Measurements from ENCODE around the gene THEMIS.

THEMIS gene

GRCh38 chr6:127768223-127768622 lies 132.6 kb downstream of the THEMIS start:
- Mint-ChIP-seq H3K4me1 (no peaks in the 10 kb centered on the region), H3K27me3 (no peaks in the 10 kb centered on the region), H3K27ac (no peak overlapping the region), H3K9me3 (peaks cover 3% of the 10 kb centered on the region), H3K36me3 (no peaks in the 10 kb centered on the region), H3K4me3 (no peak overlapping the region)
- ATAC-seq: no peak

GRCh38 chr6:127765949-127766348 lies 134.9 kb downstream of the THEMIS start:
- H3K36me3 Mint-ChIP-seq: no peaks in the 10 kb centered on the region
- no peak overlapping the region for H3K4me3 Mint-ChIP-seq
- no peaks in the 10 kb centered on the region for H3K9me3 Mint-ChIP-seq
- H3K27me3 Mint-ChIP-seq: no peaks in the 10 kb centered on the region
- no peaks in the 10 kb centered on the region for H3K4me1 Mint-ChIP-seq
- no peak overlapping the region for H3K27ac Mint-ChIP-seq
- no peak for ATAC-seq

GRCh38 chr6:127762284-127762683 lies 138.6 kb downstream of the THEMIS start:
- Mint-ChIP-seq H3K4me3 (no peak overlapping the region), H3K4me1 (no peaks in the 10 kb centered on the region), H3K9me3 (peaks cover 6% of the 10 kb centered on the region), H3K36me3 (no peaks in the 10 kb centered on the region), H3K27me3 (no peaks in the 10 kb centered on the region), H3K27ac (no peak overlapping the region)
- no peak for ATAC-seq

GRCh38 chr6:127761084-127761483 lies 139.8 kb downstream of the THEMIS start:
- no peaks in the 10 kb centered on the region for H3K4me1 Mint-ChIP-seq
- no peak overlapping the region for H3K4me3 Mint-ChIP-seq
- no peaks in the 10 kb centered on the region for H3K36me3 Mint-ChIP-seq
- H3K27ac Mint-ChIP-seq: no peak overlapping the region
- no peak for ATAC-seq
- H3K27me3 Mint-ChIP-seq: no peaks in the 10 kb centered on the region
- peaks cover 6% of the 10 kb centered on the region for H3K9me3 Mint-ChIP-seq

GRCh38 chr6:127749095-127749494 lies 151.8 kb downstream of the THEMIS start:
- no peak overlapping the region for H3K27ac Mint-ChIP-seq
- no peaks in the 10 kb centered on the region for H3K27me3 Mint-ChIP-seq
- ATAC-seq: no peak
- no peaks in the 10 kb centered on the region for H3K36me3 Mint-ChIP-seq
- H3K4me1 Mint-ChIP-seq: no peaks in the 10 kb centered on the region
- H3K9me3 Mint-ChIP-seq: no peaks in the 10 kb centered on the region
- no peak overlapping the region for H3K4me3 Mint-ChIP-seq

GRCh38 chr6:127748290-127748689 lies 152.6 kb downstream of the THEMIS start:
- ATAC-seq: no peak
- H3K27me3 Mint-ChIP-seq: no peaks in the 10 kb centered on the region
- no peaks in the 10 kb centered on the region for H3K36me3 Mint-ChIP-seq
- no peaks in the 10 kb centered on the region for H3K9me3 Mint-ChIP-seq
- H3K27ac Mint-ChIP-seq: no peak overlapping the region
- H3K4me3 Mint-ChIP-seq: no peak overlapping the region
- H3K4me1 Mint-ChIP-seq: no peaks in the 10 kb centered on the region

GRCh38 chr6:127738423-127738822 lies 162.4 kb downstream of the THEMIS start:
- no peaks in the 10 kb centered on the region for H3K36me3 Mint-ChIP-seq
- no peaks in the 10 kb centered on the region for H3K9me3 Mint-ChIP-seq
- ATAC-seq: no peak
- H3K27ac Mint-ChIP-seq: no peak overlapping the region
- peaks cover 19% of the 10 kb centered on the region for H3K27me3 Mint-ChIP-seq
- H3K4me3 Mint-ChIP-seq: no peak overlapping the region
- H3K4me1 Mint-ChIP-seq: no peaks in the 10 kb centered on the region

- Mint-ChIP-seq H3K9me3 (no peaks in the 10 kb centered on the region), H3K36me3 (no peaks in the 10 kb centered on the region), H3K27ac (no peak overlapping the region), H3K4me1 (no peaks in the 10 kb centered on the region), H3K4me3 (no peak overlapping the region), H3K27me3 (peaks cover 19% of the 10 kb centered on the region)
- no peak for ATAC-seq
Observed at GRCh38 chr6:127737768-127738167, 163.1 kb downstream of the THEMIS start.

GRCh38 chr6:127737009-127737486 lies 163.8 kb downstream of the THEMIS start:
- no peak overlapping the region for H3K4me3 Mint-ChIP-seq
- H3K36me3 Mint-ChIP-seq: no peaks in the 10 kb centered on the region
- ATAC-seq: peak; percentile 62
- H3K27ac Mint-ChIP-seq: no peak overlapping the region
- H3K4me1 Mint-ChIP-seq: no peaks in the 10 kb centered on the region
- no peaks in the 10 kb centered on the region for H3K9me3 Mint-ChIP-seq
- H3K27me3 Mint-ChIP-seq: peaks cover 18% of the 10 kb centered on the region

GRCh38 chr6:127732927-127733326 lies 167.9 kb downstream of the THEMIS start:
- Mint-ChIP-seq H3K4me3 (no peak overlapping the region), H3K27ac (no peak overlapping the region), H3K36me3 (no peaks in the 10 kb centered on the region), H3K4me1 (no peaks in the 10 kb centered on the region), H3K9me3 (no peaks in the 10 kb centered on the region), H3K27me3 (peaks cover 5% of the 10 kb centered on the region)
- no peak for ATAC-seq

GRCh38 chr6:127727260-127727953 lies 173.5 kb downstream of the THEMIS start:
- Mint-ChIP-seq H3K27ac (no peak overlapping the region), H3K4me1 (no peaks in the 10 kb centered on the region), H3K4me3 (no peak overlapping the region), H3K36me3 (no peaks in the 10 kb centered on the region), H3K9me3 (no peaks in the 10 kb centered on the region), H3K27me3 (peaks cover 5% of the 10 kb centered on the region)
- no peak for ATAC-seq

- Mint-ChIP-seq H3K27ac (no peak overlapping the region), H3K4me1 (no peaks in the 10 kb centered on the region), H3K36me3 (no peaks in the 10 kb centered on the region)
Observed at GRCh38 chr6:127725821-127726220, 175.0 kb downstream of the THEMIS start.

GRCh38 chr6:127718694-127719093 lies 182.2 kb downstream of the THEMIS start:
- no peaks in the 10 kb centered on the region for H3K9me3 Mint-ChIP-seq
- no peak overlapping the region for H3K27ac Mint-ChIP-seq
- H3K36me3 Mint-ChIP-seq: no peaks in the 10 kb centered on the region
- no peak overlapping the region for H3K4me3 Mint-ChIP-seq
- ATAC-seq: no peak
- H3K4me1 Mint-ChIP-seq: no peaks in the 10 kb centered on the region
- H3K27me3 Mint-ChIP-seq: no peaks in the 10 kb centered on the region

More at GRCh38 chr6:127725821-127726220, 175.0 kb downstream of the THEMIS start:
- H3K27me3 Mint-ChIP-seq: peaks cover 5% of the 10 kb centered on the region
- H3K4me3 Mint-ChIP-seq: no peak overlapping the region
- no peaks in the 10 kb centered on the region for H3K9me3 Mint-ChIP-seq
- no peak for ATAC-seq

- Mint-ChIP-seq H3K27me3 (no peaks in the 10 kb centered on the region), H3K36me3 (no peaks in the 10 kb centered on the region), H3K4me3 (no peak overlapping the region), H3K27ac (no peak overlapping the region), H3K9me3 (no peaks in the 10 kb centered on the region), H3K4me1 (no peaks in the 10 kb centered on the region)
- ATAC-seq: no peak
Observed at GRCh38 chr6:127717384-127717783, 183.5 kb downstream of the THEMIS start.

- Mint-ChIP-seq H3K36me3 (no peaks in the 10 kb centered on the region), H3K9me3 (no peaks in the 10 kb centered on the region), H3K27ac (no peak overlapping the region), H3K4me3 (no peak overlapping the region), H3K4me1 (no peaks in the 10 kb centered on the region), H3K27me3 (no peaks in the 10 kb centered on the region)
- no peak for ATAC-seq
Observed at GRCh38 chr6:127716465-127716864, 184.4 kb downstream of the THEMIS start.

GRCh38 chr6:127710668-127711067 lies 190.2 kb downstream of the THEMIS start:
- no peak overlapping the region for H3K4me3 Mint-ChIP-seq
- H3K9me3 Mint-ChIP-seq: peaks cover 3% of the 10 kb centered on the region
- H3K27me3 Mint-ChIP-seq: no peaks in the 10 kb centered on the region
- H3K4me1 Mint-ChIP-seq: no peaks in the 10 kb centered on the region
- ATAC-seq: peak; percentile 51
- H3K27ac Mint-ChIP-seq: no peak overlapping the region
- no peaks in the 10 kb centered on the region for H3K36me3 Mint-ChIP-seq
